Keratinocyte (primary cell): ENCODE measurements around the gene RNPC3.

ENCODE experiments used
- CTCF ChIP-seq, 3 experiments: IDR thresholded peaks in 1 of 3; conservative IDR thresholded peaks in 1 of 3; optimal IDR thresholded peaks in 1 of 3; 2 replicates in 2 of 3; 3 replicates in 1 of 3; pipeline versions ENCODE3 to v1.5.1; 2011; ENCODE audit warnings: low read length in 3 of 3, mild to moderate bottlenecking in 3 of 3, moderate library complexity in 2 of 3, control low read depth in 1 of 3, inconsistent platforms in 1 of 3; ENCODE audit not compliant: insufficient read depth in 2 of 3; ENCODE audit errors: extremely low read depth in 1 of 3
- EZH2 ChIP-seq: IDR thresholded peaks from one replicate; pipeline ENCODE4 v1.6.1; 2012; ENCODE audit warnings: inconsistent platforms, mild to moderate bottlenecking, low read length, moderate library complexity

- TF ChIP-seq CTCF (optimal IDR thresholded peaks at IDR 0.05 in 1 of 3, IDR thresholded peaks at IDR 0.05 in 1 of 3, conservative IDR thresholded peaks at IDR 0.05 in 1 of 3; ENCODE audit: extremely low read depth in 1 of 3, insufficient read depth in 2 of 3, low read length in 3 of 3) (no peak), EZH2 (no peak)
Measured at GRCh38 chr1:103529746-103530145, 4.2 kb downstream of the RNPC3 start.
